GM13977 (cell line): ENCODE measurements around the gene MYH14.

Experiments used
- DNase-seq: peaks from one replicate; pipeline ENCODE4 v3.0.0; 2012; ENCODE audit warnings: low spot score
- in situ Hi-C: fragments of 300-500 bp; cut with MboI; formaldehyde crosslinking; loops from one replicate; pipeline ENCODE4 v1.12.0; 2022; ENCODE audit warnings: low sequenced_read_pairs, low pct_unique_long_range_greater_than_20kb, mixed read lengths, inconsistent platforms; ENCODE audit not compliant: unreplicated experiment
- TF ChIP-seq, protein P1 (sequence below): IDR thresholded peaks from 2 replicates; pipeline ENCODE4 v1.5.1; 2012; ENCODE audit warnings: mild to moderate bottlenecking, control low read depth; ENCODE audit not compliant: insufficient read depth; ENCODE audit errors: extremely low read depth, missing control alignments

MYH14 gene

DNA sequence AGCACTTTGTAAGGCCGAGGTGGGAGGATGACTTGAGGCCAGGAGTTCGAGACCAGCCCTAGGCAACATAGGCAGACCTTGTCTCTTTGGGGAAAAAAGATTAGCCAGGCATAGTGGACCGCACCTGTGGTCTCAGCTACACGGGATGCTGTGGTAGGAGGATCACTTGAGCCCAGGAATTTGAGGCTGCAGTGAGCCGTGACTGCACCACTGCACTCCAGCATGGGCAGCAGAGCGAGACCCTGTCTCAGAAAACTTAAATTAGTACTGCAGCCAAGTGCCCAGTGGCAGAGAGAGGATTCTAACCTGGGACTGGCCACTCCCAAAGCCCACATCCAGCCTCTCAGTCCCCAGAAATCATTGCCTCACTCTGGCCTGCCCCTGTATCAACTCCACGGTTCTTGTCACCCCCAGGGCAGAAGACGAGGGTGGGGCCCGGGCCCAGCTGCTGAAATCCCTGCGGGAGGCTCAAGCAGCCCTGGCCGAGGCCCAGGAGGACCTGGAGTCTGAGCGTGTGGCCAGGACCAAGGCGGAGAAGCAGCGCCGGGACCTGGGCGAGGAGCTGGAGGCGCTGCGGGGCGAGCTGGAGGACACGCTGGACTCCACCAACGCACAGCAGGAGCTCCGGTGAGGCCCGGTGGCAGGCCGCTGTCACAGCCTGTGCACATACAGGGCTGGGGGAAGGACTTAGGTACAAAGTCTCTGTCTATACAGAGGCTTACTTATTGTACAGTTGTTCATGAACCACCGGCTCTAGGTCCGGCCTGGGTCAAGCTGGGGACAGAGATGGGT lies 72.4 kb downstream of the MYH14 start:
- TF ChIP-seq, protein P1, sequence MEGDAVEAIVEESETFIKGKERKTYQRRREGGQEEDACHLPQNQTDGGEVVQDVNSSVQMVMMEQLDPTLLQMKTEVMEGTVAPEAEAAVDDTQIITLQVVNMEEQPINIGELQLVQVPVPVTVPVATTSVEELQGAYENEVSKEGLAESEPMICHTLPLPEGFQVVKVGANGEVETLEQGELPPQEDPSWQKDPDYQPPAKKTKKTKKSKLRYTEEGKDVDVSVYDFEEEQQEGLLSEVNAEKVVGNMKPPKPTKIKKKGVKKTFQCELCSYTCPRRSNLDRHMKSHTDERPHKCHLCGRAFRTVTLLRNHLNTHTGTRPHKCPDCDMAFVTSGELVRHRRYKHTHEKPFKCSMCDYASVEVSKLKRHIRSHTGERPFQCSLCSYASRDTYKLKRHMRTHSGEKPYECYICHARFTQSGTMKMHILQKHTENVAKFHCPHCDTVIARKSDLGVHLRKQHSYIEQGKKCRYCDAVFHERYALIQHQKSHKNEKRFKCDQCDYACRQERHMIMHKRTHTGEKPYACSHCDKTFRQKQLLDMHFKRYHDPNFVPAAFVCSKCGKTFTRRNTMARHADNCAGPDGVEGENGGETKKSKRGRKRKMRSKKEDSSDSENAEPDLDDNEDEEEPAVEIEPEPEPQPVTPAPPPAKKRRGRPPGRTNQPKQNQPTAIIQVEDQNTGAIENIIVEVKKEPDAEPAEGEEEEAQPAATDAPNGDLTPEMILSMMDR, result no peak
- DNase-seq, result no peak
- in situ Hi-C loops, result no loop called here

DNA sequence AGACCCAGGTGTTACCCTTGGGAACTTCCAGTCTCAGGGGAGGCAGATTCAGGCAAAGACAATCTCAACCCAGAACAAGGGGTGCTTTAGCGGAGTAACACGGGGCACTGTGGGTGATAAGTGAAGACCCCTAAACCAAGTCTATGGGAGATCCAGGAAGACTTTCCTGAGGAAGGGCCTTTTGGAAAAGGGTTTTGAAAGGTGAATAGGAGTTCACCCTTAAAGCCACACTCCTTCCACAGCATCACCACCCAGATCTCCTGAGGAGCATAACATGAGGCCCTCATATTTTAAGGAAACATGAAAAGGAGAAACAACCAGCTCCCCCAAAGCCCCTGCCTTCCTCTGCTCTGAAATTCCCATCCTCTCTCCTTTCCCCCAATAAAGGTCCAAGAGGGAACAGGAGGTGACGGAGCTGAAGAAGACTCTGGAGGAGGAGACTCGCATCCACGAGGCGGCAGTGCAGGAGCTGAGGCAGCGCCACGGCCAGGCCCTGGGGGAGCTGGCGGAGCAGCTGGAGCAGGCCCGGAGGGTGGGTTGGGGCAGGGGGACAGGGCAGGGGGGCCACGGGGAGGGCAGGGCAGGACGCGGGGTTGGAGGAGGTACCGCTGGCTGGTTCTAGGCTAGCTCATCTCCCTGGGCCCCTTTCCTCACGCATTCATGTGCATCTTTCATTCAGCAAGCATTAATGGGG lies 73.1 kb downstream of the MYH14 start:
- DNase-seq, result no peak
- TF ChIP-seq, protein P1, result no peak
- in situ Hi-C loops, result no loop called here

DNA sequence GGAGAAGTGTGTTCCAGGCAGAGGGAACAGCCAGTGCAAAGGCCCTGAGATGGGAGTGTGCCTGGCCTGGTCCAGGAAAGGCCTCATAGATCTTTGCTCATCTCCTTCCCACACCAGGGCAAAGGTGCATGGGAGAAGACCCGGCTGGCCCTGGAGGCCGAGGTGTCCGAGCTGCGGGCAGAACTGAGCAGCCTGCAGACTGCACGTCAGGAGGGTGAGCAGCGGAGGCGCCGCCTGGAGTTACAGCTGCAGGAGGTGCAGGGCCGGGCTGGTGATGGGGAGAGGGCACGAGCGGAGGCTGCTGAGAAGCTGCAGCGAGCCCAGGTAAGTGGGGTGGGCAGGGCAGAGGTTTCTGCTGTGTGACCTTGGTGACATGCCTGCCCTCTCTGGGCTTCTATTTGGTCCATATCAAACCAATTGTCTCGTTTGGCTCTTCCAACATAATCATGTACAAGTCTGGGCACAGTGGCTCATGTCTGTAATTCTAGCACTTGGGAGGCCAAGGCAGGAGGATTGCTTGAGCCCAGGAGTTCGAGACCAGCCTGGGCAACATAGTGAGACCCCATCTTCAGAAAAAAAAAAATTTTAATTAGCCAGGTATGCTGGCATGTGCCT lies 74.7 kb downstream of the MYH14 start:
- no peak for DNase-seq
- TF ChIP-seq, protein P1, result no peak
- in situ Hi-C loops, result no loop called here

DNA sequence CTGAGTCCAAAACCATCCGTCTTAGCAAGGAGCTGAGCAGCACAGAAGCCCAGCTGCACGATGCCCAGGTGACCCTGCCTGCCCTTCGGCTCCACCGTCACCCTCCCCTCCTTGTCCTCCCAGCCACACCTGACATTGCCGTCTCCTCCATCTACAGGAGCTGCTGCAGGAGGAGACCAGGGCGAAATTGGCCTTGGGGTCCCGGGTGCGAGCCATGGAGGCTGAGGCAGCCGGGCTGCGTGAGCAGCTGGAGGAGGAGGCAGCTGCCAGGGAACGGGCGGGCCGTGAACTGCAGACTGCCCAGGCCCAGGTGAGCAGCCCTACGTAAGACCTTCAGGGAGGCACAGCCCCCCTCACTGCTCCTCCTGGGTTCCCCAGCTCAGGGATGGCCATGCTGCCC lies 76.7 kb downstream of the MYH14 start:
- TF ChIP-seq, protein P1, result no peak
- DNase-seq, result no peak
- in situ Hi-C loops, result no loop called here

DNA sequence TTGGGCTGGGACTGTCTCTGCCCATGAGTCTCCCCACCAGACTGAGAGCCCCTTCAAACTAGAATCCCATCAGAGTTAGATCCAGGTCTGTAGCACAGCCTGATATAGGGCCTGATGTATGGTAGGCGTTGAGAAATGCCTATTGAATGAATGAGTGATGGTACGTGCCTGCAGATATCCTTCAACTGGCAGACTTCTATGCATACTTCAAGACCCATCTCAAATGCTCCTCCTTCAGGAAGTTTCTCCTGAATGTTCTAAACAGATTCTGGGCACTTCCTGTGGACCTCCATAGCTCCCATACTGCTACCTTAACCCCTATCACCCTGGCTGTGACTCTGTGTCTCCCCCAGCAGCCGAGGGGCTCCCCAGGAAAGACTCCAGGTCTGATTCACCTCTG lies 77.6 kb downstream of the MYH14 start:
- no peak for DNase-seq
- in situ Hi-C loops, result no loop called here
- TF ChIP-seq, protein P1, result no peak

DNA sequence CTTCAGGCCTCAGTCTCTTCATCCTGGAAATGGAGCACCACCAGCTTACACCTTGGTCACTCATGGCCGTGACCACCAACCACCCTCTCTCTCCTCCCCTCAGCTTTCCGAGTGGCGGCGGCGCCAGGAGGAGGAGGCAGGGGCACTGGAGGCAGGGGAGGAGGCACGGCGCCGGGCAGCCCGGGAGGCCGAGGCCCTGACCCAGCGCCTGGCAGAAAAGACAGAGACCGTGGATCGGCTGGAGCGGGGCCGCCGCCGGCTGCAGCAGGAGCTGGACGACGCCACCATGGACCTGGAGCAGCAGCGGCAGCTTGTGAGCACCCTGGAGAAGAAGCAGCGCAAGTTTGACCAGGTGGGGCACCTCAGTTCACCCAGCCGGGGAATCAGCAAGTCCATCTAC lies 78.1 kb downstream of the MYH14 start:
- in situ Hi-C loops, result no loop called here
- TF ChIP-seq, protein P1, result no peak
- no peak for DNase-seq
